BLaER1 (cell line): ENCODE results near the gene CFAP70.

Experiments
- H3K27ac ChIP-seq: shearing (Covaris generic); formaldehyde crosslinking; 2 replicates; pipeline ENCODE4 v1.8.1; 2022
- H3K27me3 ChIP-seq: shearing (Covaris generic); formaldehyde crosslinking; 2 replicates; pipeline ENCODE4 v1.8.1; 2022
- H3K36me3 ChIP-seq: shearing (Covaris generic); formaldehyde crosslinking; 2 replicates; pipeline ENCODE4 v1.8.1; 2022
- H3K4me1 ChIP-seq: shearing (Covaris generic); formaldehyde crosslinking; 2 replicates; pipeline ENCODE4 v1.8.1; 2022
- H3K4me2 ChIP-seq: shearing (Covaris generic); formaldehyde crosslinking; 2 replicates; pipeline ENCODE4 v1.8.1; 2022
- H3K4me3 ChIP-seq: shearing (Covaris generic); formaldehyde crosslinking; 2 replicates; pipeline ENCODE4 v1.8.1; 2022
- H3K9ac ChIP-seq: shearing (Covaris generic); formaldehyde crosslinking; 2 replicates; pipeline ENCODE4 v1.8.1; 2022
- H3K9me3 ChIP-seq: shearing (Covaris generic); formaldehyde crosslinking; 2 replicates; pipeline ENCODE4 v1.8.1; 2022
- H4K20me1 ChIP-seq: shearing (Covaris generic); formaldehyde crosslinking; 2 replicates; pipeline ENCODE4 v1.8.1; 2022
- Cebpa-rat ChIP-seq: shearing (Covaris generic); IDR thresholded peaks from 2 replicates; pipeline ENCODE4 v1.8.1; 2022

CFAP70 gene

GRCh38 chr10:73388228-73388627 lies 29.6 kb upstream of the CFAP70 start:
- no peaks in the 10 kb centered on the region for H3K9me3 ChIP-seq
- no peaks in the 10 kb centered on the region; the same call in 1 of the 2 replicates for H4K20me1 ChIP-seq
- H3K4me2 ChIP-seq, result no peak overlapping the region
- H3K4me3 ChIP-seq, result no peak overlapping the region
- no peak overlapping the region for H3K27ac ChIP-seq
- H3K9ac ChIP-seq, result no peak overlapping the region
- TF ChIP-seq Cebpa-rat, result no peak
- H3K27me3 ChIP-seq, result no peaks in the 10 kb centered on the region
- no peaks in the 10 kb centered on the region for H3K4me1 ChIP-seq
- peaks cover 83% of the 10 kb centered on the region for H3K36me3 ChIP-seq

GRCh38 chr10:73386583-73386982 lies 27.9 kb upstream of the CFAP70 start:
- Histone ChIP-seq H3K4me2 (no peak overlapping the region), H4K20me1 (no peaks in the 10 kb centered on the region; the same call in 1 of the 2 replicates), H3K4me1 (no peaks in the 10 kb centered on the region), H3K9me3 (no peaks in the 10 kb centered on the region), H3K27me3 (no peaks in the 10 kb centered on the region), H3K4me3 (no peak overlapping the region), H3K9ac (no peak overlapping the region), H3K36me3 (peaks cover 93% of the 10 kb centered on the region), H3K27ac (no peak overlapping the region)
- TF ChIP-seq Cebpa-rat, result no peak

GRCh38 chr10:73379064-73379748 lies 20.5 kb upstream of the CFAP70 start:
- Histone ChIP-seq H3K27me3 (no peaks in the 10 kb centered on the region), H3K9me3 (no peaks in the 10 kb centered on the region), H3K4me1 (no peaks in the 10 kb centered on the region), H4K20me1 (no peaks in the 10 kb centered on the region), H3K4me2 (no peak overlapping the region), H3K4me3 (no peak overlapping the region), H3K27ac (no peak overlapping the region), H3K9ac (no peak overlapping the region), H3K36me3 (peaks cover 90% of the 10 kb centered on the region)
- no peak for TF ChIP-seq Cebpa-rat

- no peak overlapping the region for H3K4me2 ChIP-seq
- TF ChIP-seq Cebpa-rat, result no peak
These were observed 18.0 kb upstream of the CFAP70 start for GRCh38 chr10:73376679-73377078.

GRCh38 chr10:73368238-73368637 lies 9.6 kb upstream of the CFAP70 start:
- H3K27me3 ChIP-seq, result no peaks in the 10 kb centered on the region
- peaks cover 59% of the 10 kb centered on the region for H3K36me3 ChIP-seq
- H3K4me2 ChIP-seq, result no peak overlapping the region

More at GRCh38 chr10:73376679-73377078, 18.0 kb upstream of the CFAP70 start:
- Histone ChIP-seq H3K4me3 (no peak overlapping the region), H3K4me1 (no peaks in the 10 kb centered on the region), H3K36me3 (peaks cover 86% of the 10 kb centered on the region), H3K27ac (no peak overlapping the region), H3K27me3 (no peaks in the 10 kb centered on the region), H4K20me1 (no peaks in the 10 kb centered on the region), H3K9ac (no peak overlapping the region), H3K9me3 (no peaks in the 10 kb centered on the region)

GRCh38 chr10:73366381-73367298 lies 8.0 kb upstream of the CFAP70 start:
- H3K9ac ChIP-seq, result no peak overlapping the region
- no peak overlapping the region for H3K27ac ChIP-seq
- H3K4me1 ChIP-seq, result 0 out of 2 replicates have a peak, but pooled peaks cover 5% of the 10 kb centered on the region
- peaks cover 48% of the 10 kb centered on the region for H3K36me3 ChIP-seq
- H3K9me3 ChIP-seq, result peaks cover 7% of the 10 kb centered on the region; the same call in 1 of the 2 replicates
- H3K4me2 ChIP-seq, result no peak overlapping the region
- no peak overlapping the region for H3K4me3 ChIP-seq
- no peaks in the 10 kb centered on the region for H3K27me3 ChIP-seq
- no peak for TF ChIP-seq Cebpa-rat
- H4K20me1 ChIP-seq, result no peaks in the 10 kb centered on the region

More at GRCh38 chr10:73368238-73368637, 9.6 kb upstream of the CFAP70 start:
- H4K20me1 ChIP-seq, result no peaks in the 10 kb centered on the region
- no peak overlapping the region for H3K9ac ChIP-seq
- H3K4me1 ChIP-seq, result 0 out of 2 replicates have a peak, but pooled peaks cover 5% of the 10 kb centered on the region
- H3K4me3 ChIP-seq, result no peak overlapping the region
- TF ChIP-seq Cebpa-rat, result no peak
- no peak overlapping the region for H3K27ac ChIP-seq
- peaks cover 7% of the 10 kb centered on the region; the same call in 1 of the 2 replicates for H3K9me3 ChIP-seq

- TF ChIP-seq Cebpa-rat, result no peak
These were observed 6.3 kb upstream of the CFAP70 start for GRCh38 chr10:73364964-73365363.

GRCh38 chr10:73359492-73359891 lies 828 bp upstream of the CFAP70 start:
- no peak overlapping the region for H3K4me2 ChIP-seq
- no peak overlapping the region for H3K27ac ChIP-seq
- H4K20me1 ChIP-seq, result no peaks in the 10 kb centered on the region
- peaks cover 16% of the 10 kb centered on the region for H3K27me3 ChIP-seq
- H3K4me1 ChIP-seq, result no peaks in the 10 kb centered on the region
- H3K4me3 ChIP-seq, result no peak overlapping the region
- peaks cover 9% of the 10 kb centered on the region for H3K36me3 ChIP-seq
- H3K9ac ChIP-seq, result no peak overlapping the region
- no peaks in the 10 kb centered on the region for H3K9me3 ChIP-seq
- no peak for TF ChIP-seq Cebpa-rat

More at GRCh38 chr10:73364964-73365363, 6.3 kb upstream of the CFAP70 start:
- Histone ChIP-seq H3K27me3 (no peaks in the 10 kb centered on the region), H3K4me3 (no peak overlapping the region), H3K27ac (no peak overlapping the region), H3K4me2 (no peak overlapping the region), H4K20me1 (no peaks in the 10 kb centered on the region), H3K9ac (no peak overlapping the region), H3K4me1 (0 out of 2 replicates have a peak, but pooled peaks cover 5% of the 10 kb centered on the region), H3K36me3 (peaks cover 44% of the 10 kb centered on the region), H3K9me3 (peaks cover 7% of the 10 kb centered on the region; the same call in 1 of the 2 replicates)

- no peak for TF ChIP-seq Cebpa-rat
- peaks cover 4% of the 10 kb centered on the region; the same call in 1 of the 2 replicates for H3K36me3 ChIP-seq
- H3K27ac ChIP-seq, result no peak overlapping the region
- H3K4me3 ChIP-seq, result no peak overlapping the region
- H3K4me1 ChIP-seq, result no peaks in the 10 kb centered on the region
- peaks cover 16% of the 10 kb centered on the region for H3K27me3 ChIP-seq
- no peaks in the 10 kb centered on the region for H3K9me3 ChIP-seq
- H3K9ac ChIP-seq, result no peak overlapping the region
- H4K20me1 ChIP-seq, result no peaks in the 10 kb centered on the region
- no peak overlapping the region for H3K4me2 ChIP-seq
These were observed 843 bp downstream of the CFAP70 start for GRCh38 chr10:73357821-73358220.
